Measurements from ENCODE around the gene PTPRM. TPM values are rescaled to one million over a fixed set of nuclear protein-coding genes. Genes with fewer than 3 reads are reported as not detected.

The PTPRM gene
- total RNA-seq, 4 donors from 2014 or later = 22.5 to 92.5 (median 39.2) TPM

DNA sequence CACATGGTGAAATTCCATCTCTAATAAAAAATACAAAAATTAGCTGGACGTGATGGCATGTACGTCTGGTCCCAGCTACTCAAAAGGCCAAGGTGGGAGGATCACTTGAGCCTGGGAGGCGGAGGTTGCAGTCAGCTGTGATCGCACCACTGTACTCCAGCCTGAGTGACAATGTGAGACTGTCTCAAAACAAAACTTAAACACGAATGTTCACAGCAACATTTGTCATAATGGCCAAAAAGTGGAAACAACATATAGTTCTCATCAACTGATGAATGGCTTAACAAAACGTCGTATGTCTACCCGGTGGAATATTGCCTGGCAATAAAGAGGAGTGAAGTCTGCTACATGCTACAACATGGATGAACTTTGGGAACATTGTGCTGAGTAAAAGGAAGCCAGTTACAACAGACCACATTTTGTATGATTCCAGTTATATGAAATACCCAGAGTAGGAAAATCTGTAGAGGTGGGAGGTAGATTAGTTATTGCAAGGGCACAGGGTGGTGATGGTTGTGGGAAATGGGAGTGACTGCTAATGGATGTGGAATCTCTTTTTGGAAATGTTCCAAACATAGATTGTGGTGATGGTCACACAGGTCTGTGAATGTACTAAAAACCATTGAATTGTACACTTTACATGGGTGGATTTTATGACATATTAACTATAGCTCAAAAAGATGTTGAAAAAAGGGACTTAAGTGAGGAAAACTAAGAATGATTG, 478.2 kb downstream of the PTPRM start:
- Histone ChIP-seq H3K36me3 (no peaks in the 10 kb centered on the region), H3K27me3 (no peaks in the 10 kb centered on the region), H3K4me3 (no peak overlapping the region), H3K9me3 (no peaks in the 10 kb centered on the region), H3K4me1 (no peaks in the 10 kb centered on the region), H3K27ac (no peak overlapping the region)
- intact Hi-C loops (cut with DNase I; ENCODE audit: low total_unique reads) (no loop called here), in situ Hi-C loops (cut with MboI; ENCODE audit: low pct_ligation_motif_present in 1 of 4, low pct_unique_long_range_greater_than_20kb in 1 of 4, low sequenced_read_pairs in 3 of 4) (loop anchor here in 1 of 4 donors (25.0 kb wide), 1 partner anchor 133 kb away; no protein-coding TSS in a partner anchor)
- TF ChIP-seq CTCF (IDR thresholded peaks at IDR 0.05) (no peak), POLR2A (IDR thresholded peaks at IDR 0.05) (no peak), EP300 (IDR thresholded peaks at IDR 0.05; ENCODE audit: low read depth) (no peak), POLR2AphosphoS5 (IDR thresholded peaks at IDR 0.05) (no peak)
- 93 to 96% methylated on average over 4 to 8 of the region's 8 CpGs for WGBS, 2 donors (ENCODE audit: low coverage in 1 of 2)
- DNase-seq = no peak

- Histone ChIP-seq H3K9me3 (no peaks in the 10 kb centered on the region), H3K27me3 (no peaks in the 10 kb centered on the region), H3K27ac (no peak overlapping the region), H3K36me3 (no peaks in the 10 kb centered on the region), H3K4me1 (no peaks in the 10 kb centered on the region), H3K4me3 (no peak overlapping the region)
- in situ Hi-C loops (cut with MboI; ENCODE audit: low pct_ligation_motif_present in 1 of 4, low pct_unique_long_range_greater_than_20kb in 1 of 4, low sequenced_read_pairs in 3 of 4) = loop anchor here in 1 of 4 donors (25.0 kb wide), 1 partner anchor 134 kb away; no protein-coding TSS in a partner anchor
- intact Hi-C loops (cut with DNase I; ENCODE audit: low total_unique reads) = no loop called here
- TF ChIP-seq POLR2A (IDR thresholded peaks at IDR 0.05) (no peak), CTCF (IDR thresholded peaks at IDR 0.05) (no peak), EP300 (IDR thresholded peaks at IDR 0.05; ENCODE audit: low read depth) (no peak), POLR2AphosphoS5 (IDR thresholded peaks at IDR 0.05) (no peak)
- DNase-seq = no peak
- WGBS, 2 donors (ENCODE audit: low coverage in 1 of 2) = 70 to 71% methylated on average over 4 to 8 of the region's 8 CpGs
Measured at GRCh38 chr18:8045884-8046281, 478.8 kb downstream of the PTPRM start.

- no peak overlapping the region for H3K4me3 ChIP-seq
- H3K9me3 ChIP-seq = no peaks in the 10 kb centered on the region
- H3K4me1 ChIP-seq = no peaks in the 10 kb centered on the region
- in situ Hi-C loops (cut with MboI; ENCODE audit: low pct_ligation_motif_present in 1 of 4, low pct_unique_long_range_greater_than_20kb in 1 of 4, low sequenced_read_pairs in 3 of 4) (loop anchor here in 1 of 4 donors (25.0 kb wide), 1 partner anchor 134 kb away; no protein-coding TSS in a partner anchor), intact Hi-C loops (cut with DNase I; ENCODE audit: low total_unique reads) (no loop called here)
- DNase-seq = no peak
- no peaks in the 10 kb centered on the region for H3K36me3 ChIP-seq
- H3K27ac ChIP-seq = no peak overlapping the region
- TF ChIP-seq POLR2AphosphoS5 (IDR thresholded peaks at IDR 0.05) (no peak), POLR2A (IDR thresholded peaks at IDR 0.05) (no peak), CTCF (IDR thresholded peaks at IDR 0.05) (no peak), EP300 (IDR thresholded peaks at IDR 0.05; ENCODE audit: low read depth) (no peak)
- H3K27me3 ChIP-seq = no peaks in the 10 kb centered on the region
- 86% methylated on average over 5 of the region's 5 CpGs; no CpG with 5 or more reads in 1 of the 2 donors for WGBS, 2 donors (ENCODE audit: low coverage in 1 of 2)
Measured at GRCh38 chr18:8046441-8046840, 479.3 kb downstream of the PTPRM start.

DNA sequence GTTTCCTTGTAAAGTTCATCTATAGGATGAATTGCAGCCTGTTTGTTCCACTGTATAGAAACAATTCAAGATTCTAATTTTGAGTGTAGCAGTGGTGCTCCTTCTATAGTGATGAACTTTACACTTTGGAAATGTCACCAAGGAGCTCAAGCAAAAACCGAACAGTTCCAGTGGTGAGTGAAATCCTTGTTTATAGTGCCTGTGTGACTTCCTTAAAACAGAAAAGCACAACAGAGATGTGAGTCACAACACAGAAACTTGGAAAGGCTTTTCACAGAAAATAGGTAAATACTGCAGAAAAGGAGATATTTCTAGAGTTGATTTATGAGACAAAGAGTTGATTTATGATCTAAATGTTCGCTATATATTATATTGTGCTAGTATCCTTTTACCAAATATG, 482.0 kb downstream of the PTPRM start:
- no peak for TF ChIP-seq POLR2A (IDR thresholded peaks at IDR 0.05)
- no peak for TF ChIP-seq POLR2AphosphoS5 (IDR thresholded peaks at IDR 0.05)
- no peak for TF ChIP-seq CTCF (IDR thresholded peaks at IDR 0.05)
- in situ Hi-C loops (cut with MboI; ENCODE audit: low pct_ligation_motif_present in 1 of 4, low pct_unique_long_range_greater_than_20kb in 1 of 4, low sequenced_read_pairs in 3 of 4) (loop anchor here in 1 of 4 donors (25.0 kb wide), 1 partner anchor 137 kb away; no protein-coding TSS in a partner anchor), intact Hi-C loops (cut with DNase I; ENCODE audit: low total_unique reads) (no loop called here)
- Histone ChIP-seq H3K4me3 (no peak overlapping the region), H3K27ac (no peak overlapping the region), H3K4me1 (peaks cover 0 to 4% (median 0%) of the 10 kb centered on the region in 4 donors), H3K36me3 (no peaks in the 10 kb centered on the region), H3K27me3 (no peaks in the 10 kb centered on the region), H3K9me3 (no peaks in the 10 kb centered on the region)
- 59 to 66% methylated on average over 2 of the region's 2 CpGs for WGBS, 2 donors (ENCODE audit: low coverage in 1 of 2)
- DNase-seq = no peak
